ENCODE data around the gene TEX44. TPM values are rescaled to one million over a fixed set of nuclear protein-coding genes. Genes with fewer than 3 reads are reported as not detected.
A peak's percentile ranks its signal among the peaks of the same experiment; 100 is the strongest.
"Not testable (repeated sequence)": the region's sequence is repeated elsewhere in the genome, so short reads cannot be mapped to it uniquely, and the experiment has no call there.

TEX44 gene
- total and polyA plus RNA-seq, 9 of the 15 experiments (the other 6 are each of a cell fraction or from before 2014, with no cell fraction given), result not detected

- no peaks in the 10 kb centered on the region for H4K20me1 ChIP-seq (replicated peaks; ENCODE audit: control insufficient read depth, insufficient read depth, low read length)
- peak overlapping the region; percentile 72; the same call in 1 of the 2 replicates for H2AFZ ChIP-seq (ENCODE audit: low read depth, low read length)
- H3K27me3 ChIP-seq (ENCODE audit: control insufficient read depth in 2 of 2, insufficient read depth in 2 of 2, low read length in 2 of 2), result no peaks in the 10 kb centered on the region; a peak in 1 of 5 replicates
- peaks cover 0 to 9% of the 10 kb centered on the region in 2 experiments; a peak in 1 of 5 replicates for H3K4me1 ChIP-seq (replicated peaks in 1 of 2; ENCODE audit: control insufficient read depth in 2 of 2, insufficient read depth in 2 of 2, low read length in 2 of 2)
- WGBS (ENCODE audit: insufficient coverage, low coverage, missing lambda C conversion rate), result 16% methylated on average over 5 of the region's 14 CpGs
- H3K9ac ChIP-seq (ENCODE audit: insufficient read depth in 1 of 2, low read depth in 2 of 2, low read length in 2 of 2), result peak overlapping the region in 1 of 2 experiments; percentile 1; a peak in 1 of 4 replicates
- no peaks in the 10 kb centered on the region for H3K9me3 ChIP-seq (replicated peaks; ENCODE audit: control insufficient read depth, insufficient read depth, low read depth, low read length)
- no peaks in the 10 kb centered on the region for H3K79me2 ChIP-seq (ENCODE audit: control insufficient read depth, insufficient read depth, low read length)
- no peak overlapping the region for H3K27ac ChIP-seq (ENCODE audit: extremely low read depth, low read depth, low read length)
- in situ Hi-C loops (cut with MboI) (loop anchor here (5.0 kb wide), 1 partner anchor 38 kb away; no protein-coding TSS in a partner anchor), intact Hi-C loops (cut with micrococcal nuclease) (no loop called here)
- no peaks in the 10 kb centered on the region for H3K36me3 ChIP-seq (ENCODE audit: control insufficient read depth, insufficient read depth, low read length)
- no peaks in the 10 kb centered on the region for H3K9me1 ChIP-seq (ENCODE audit: control insufficient read depth, insufficient read depth, low read length)
- BruUV-seq (replicated peaks), result no TSS peak
- no peak overlapping the region; the same call in 1 of the 2 replicates for H3K4me2 ChIP-seq (ENCODE audit: insufficient read depth, low read length)
- FAIRE-seq (no peak), DNase-seq (ENCODE audit: extremely low read depth in 1 of 4, low spot score in 3 of 4) (no peak), ATAC-seq (peak; percentile 24; the same call in 2 of the 3 replicates)
- no peak overlapping the region for H3K4me3 ChIP-seq
- CTCF ChIA-PET (ENCODE audit: low intra/inter-chr PET ratio), result no interaction called here
- TF ChIP-seq TFAP4 (CRISPR knock-in tag; IDR thresholded peaks at IDR 0.05; ENCODE audit: borderline replicate concordance) (peak; percentile 20; the same call in 1 of the 2 replicates), EGR1 (conservative IDR thresholded peaks at IDR 0.05) (peak; percentile 77), MYC (IDR thresholded peaks at IDR 0.05; ENCODE audit: low read depth, low read length) (no peak), MYC (CRISPR knock-in tag; IDR thresholded peaks at IDR 0.05; ENCODE audit: borderline replicate concordance, low read depth) (no peak)
- POLR2A ChIA-PET, result interaction anchor here (0.7 kb wide), 1 partner anchor 91 kb away, joined by 3 read pairs; the partner anchor contains the start of gene NCL
Measured at GRCh38 chr2:231554748-231555545, 37.7 kb upstream of the TEX44 start.

GRCh38 chr2:231556496-231556895, 36.2 kb upstream of the TEX44 start:
- FAIRE-seq, result not testable (repeated sequence)

More at GRCh38 chr2:231556496-231556895, 36.2 kb upstream of the TEX44 start:
- H2AFZ ChIP-seq (ENCODE audit: low read depth, low read length); H3K36me3 ChIP-seq (ENCODE audit: control insufficient read depth, insufficient read depth, low read length); DNase-seq (ENCODE audit: extremely low read depth in 1 of 4, low spot score in 3 of 4); intact Hi-C loops (cut with micrococcal nuclease); H3K27me3 ChIP-seq (ENCODE audit: control insufficient read depth in 2 of 2, insufficient read depth in 2 of 2, low read length in 2 of 2); H3K27ac ChIP-seq (ENCODE audit: extremely low read depth, low read depth, low read length); H3K4me1 ChIP-seq (replicated peaks in 1 of 2; ENCODE audit: control insufficient read depth in 2 of 2, insufficient read depth in 2 of 2, low read length in 2 of 2); ATAC-seq; H3K79me2 ChIP-seq (ENCODE audit: control insufficient read depth, insufficient read depth, low read length); H3K9me1 ChIP-seq (ENCODE audit: control insufficient read depth, insufficient read depth, low read length); H4K20me1 ChIP-seq (replicated peaks; ENCODE audit: control insufficient read depth, insufficient read depth, low read length); H3K9ac ChIP-seq (ENCODE audit: insufficient read depth in 1 of 2, low read depth in 2 of 2, low read length in 2 of 2); BruUV-seq (replicated peaks); H3K9me3 ChIP-seq (replicated peaks; ENCODE audit: control insufficient read depth, insufficient read depth, low read depth, low read length); H3K4me3 ChIP-seq; in situ Hi-C loops (cut with MboI); H3K4me2 ChIP-seq (ENCODE audit: insufficient read depth, low read length): not testable (repeated sequence)
- POLR2A ChIA-PET, result interaction anchor here (0.6 kb wide), 2 partner anchors 17 to 338 kb away, joined by 3 read pairs; no protein-coding TSS in a partner anchor
- whole genome bisulfite sequencing (ENCODE audit: insufficient coverage, low coverage, missing lambda C conversion rate), result 24% methylated on average over 3 of the region's 8 CpGs
- CTCF ChIA-PET (ENCODE audit: low intra/inter-chr PET ratio), result interaction anchor here (0.6 kb wide), 1 partner anchor 45 kb away, joined by 4 read pairs; no protein-coding TSS in a partner anchor
